Measurements from ENCODE around the gene MARK3.
A peak's percentile ranks its signal among the peaks of the same experiment; 100 is the strongest.
"Not testable (repeated sequence)": the region's sequence is repeated elsewhere in the genome, so short reads cannot be mapped to it uniquely, and the experiment has no call there.

The MARK3 gene

GRCh38 chr14:103492156-103492925 is 107.1 kb downstream of the MARK3 start:
- DNase-seq: no peak

- no peak for DNase-seq
Measured at GRCh38 chr14:103495854-103496253, 110.6 kb downstream of the MARK3 start.

- no peak for DNase-seq
Measured at GRCh38 chr14:103496776-103497175, 111.6 kb downstream of the MARK3 start.

GRCh38 chr14:103499709-103500108 is 114.5 kb downstream of the MARK3 start:
- DNase-seq: no peak

GRCh38 chr14:103500148-103500990 is 115.2 kb downstream of the MARK3 start:
- DNase-seq: no peak

- no peak for DNase-seq
Measured at GRCh38 chr14:103501041-103501870, 116.0 kb downstream of the MARK3 start.

- DNase-seq: no peak
Measured at GRCh38 chr14:103501921-103502669, 116.9 kb downstream of the MARK3 start.

GRCh38 chr14:103502877-103503276 is 117.7 kb downstream of the MARK3 start:
- no peak for DNase-seq

- DNase-seq: no peak
Measured at GRCh38 chr14:103503296-103503695, 118.1 kb downstream of the MARK3 start.

- no peak for DNase-seq
Measured at GRCh38 chr14:103504991-103505565, 119.9 kb downstream of the MARK3 start.

- DNase-seq: no peak
Measured at GRCh38 chr14:103507751-103508150, 122.5 kb downstream of the MARK3 start.

- DNase-seq: no peak
Measured at GRCh38 chr14:103508521-103509329, 123.5 kb downstream of the MARK3 start.

GRCh38 chr14:103509864-103510723 is 124.9 kb downstream of the MARK3 start:
- DNase-seq: no peak

GRCh38 chr14:103510724-103511693 is 125.8 kb downstream of the MARK3 start:
- no peak for DNase-seq

GRCh38 chr14:103512180-103512579 is 127.0 kb downstream of the MARK3 start:
- not testable (repeated sequence) for DNase-seq

GRCh38 chr14:103512701-103513611 is 127.7 kb downstream of the MARK3 start:
- peak; percentile 38 for DNase-seq

GRCh38 chr14:103514596-103515421 is 129.6 kb downstream of the MARK3 start:
- DNase-seq: no peak
